DND-41 (cell line): ENCODE measurements around the gene SLC4A5.

Experiments
- EZH2 ChIP-seq: IDR thresholded peaks from 3 replicates; pipeline ENCODE4 v1.6.1; 2012; ENCODE audit warnings: borderline replicate concordance, low read depth, mild to moderate bottlenecking, moderate library complexity, low read length, inconsistent platforms; ENCODE audit not compliant: severe bottlenecking
- TF ChIP-seq, protein P1 (sequence below): IDR thresholded peaks from 2 replicates; pipeline ENCODE4 v1.5.1; 2012; ENCODE audit warnings: borderline replicate concordance, low read length, moderate library complexity, mild to moderate bottlenecking; ENCODE audit not compliant: poor library complexity, severe bottlenecking; ENCODE audit errors: extremely low read depth

DNA sequence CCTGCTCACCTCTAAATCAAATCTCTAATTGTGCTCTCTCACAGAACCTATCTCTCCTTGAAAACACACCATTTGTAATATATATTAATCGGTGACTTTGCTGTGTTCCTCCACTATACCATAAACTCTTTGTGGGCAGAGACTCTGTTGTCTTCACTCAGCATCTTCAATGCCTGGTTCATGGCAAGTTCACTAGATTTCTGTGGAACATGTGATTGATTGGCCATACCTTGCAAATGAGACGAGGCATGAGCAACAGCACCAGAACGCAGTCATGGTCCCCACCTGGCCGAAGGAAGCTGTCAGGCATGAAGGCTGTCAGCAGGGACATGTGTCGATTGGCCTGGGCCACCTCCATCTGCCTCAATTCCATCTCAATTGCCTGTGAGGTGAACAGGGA, 25.3 kb upstream of the SLC4A5 start:
- no peak for TF ChIP-seq EZH2
- TF ChIP-seq, protein P1, sequence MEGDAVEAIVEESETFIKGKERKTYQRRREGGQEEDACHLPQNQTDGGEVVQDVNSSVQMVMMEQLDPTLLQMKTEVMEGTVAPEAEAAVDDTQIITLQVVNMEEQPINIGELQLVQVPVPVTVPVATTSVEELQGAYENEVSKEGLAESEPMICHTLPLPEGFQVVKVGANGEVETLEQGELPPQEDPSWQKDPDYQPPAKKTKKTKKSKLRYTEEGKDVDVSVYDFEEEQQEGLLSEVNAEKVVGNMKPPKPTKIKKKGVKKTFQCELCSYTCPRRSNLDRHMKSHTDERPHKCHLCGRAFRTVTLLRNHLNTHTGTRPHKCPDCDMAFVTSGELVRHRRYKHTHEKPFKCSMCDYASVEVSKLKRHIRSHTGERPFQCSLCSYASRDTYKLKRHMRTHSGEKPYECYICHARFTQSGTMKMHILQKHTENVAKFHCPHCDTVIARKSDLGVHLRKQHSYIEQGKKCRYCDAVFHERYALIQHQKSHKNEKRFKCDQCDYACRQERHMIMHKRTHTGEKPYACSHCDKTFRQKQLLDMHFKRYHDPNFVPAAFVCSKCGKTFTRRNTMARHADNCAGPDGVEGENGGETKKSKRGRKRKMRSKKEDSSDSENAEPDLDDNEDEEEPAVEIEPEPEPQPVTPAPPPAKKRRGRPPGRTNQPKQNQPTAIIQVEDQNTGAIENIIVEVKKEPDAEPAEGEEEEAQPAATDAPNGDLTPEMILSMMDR, result no peak
